GM18508 (cell line): ENCODE measurements around the gene LLCFC1.

Source experiments
- ATAC-seq: cut with Tn5 transposase; IDR thresholded peaks from one replicate; pipeline ENCODE4 v1.9.1; 2021; ENCODE audit warnings: moderate number of reproducible peaks; ENCODE audit not compliant: insufficient read depth, unreplicated experiment

The LLCFC1 gene

DNA sequence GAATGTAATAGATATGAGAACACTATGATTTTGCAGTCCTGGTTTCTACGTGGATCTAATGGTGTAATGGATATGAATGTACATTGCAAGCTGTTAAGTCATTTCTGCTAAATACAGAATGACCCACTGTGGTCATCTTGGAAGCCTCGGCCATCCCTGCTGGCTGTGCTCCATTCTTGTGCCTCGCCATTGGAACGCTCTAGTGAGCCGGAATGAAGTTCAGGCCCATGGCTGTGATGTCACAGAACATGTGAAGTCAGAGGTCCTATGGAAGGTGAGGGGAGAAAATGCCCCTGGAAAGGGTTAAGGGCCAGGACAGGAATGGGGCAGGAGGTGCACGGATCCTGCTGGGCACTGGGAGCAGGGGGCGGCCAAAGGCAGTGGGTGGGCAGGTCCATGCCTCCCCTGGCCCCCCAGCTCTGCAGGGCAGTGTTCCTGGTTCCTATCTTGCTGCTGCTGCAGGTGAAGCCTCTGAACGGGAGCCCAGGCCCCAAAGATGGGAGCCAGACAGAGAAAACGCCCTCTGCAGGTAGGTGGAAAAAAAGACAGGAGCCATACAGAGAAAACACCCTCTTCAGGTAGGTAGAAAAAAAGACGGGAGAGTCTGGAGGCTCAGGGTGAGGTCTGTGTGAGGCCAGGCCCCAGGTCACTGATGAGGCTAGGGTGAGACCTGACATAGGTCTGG lies at the start of gene LLCFC1:
LLCFC1 (plus strand) TSS at position 259 of the 685 bp plus-strand sequence; CDS start at position 397, 138 bp downstream.
- ATAC-seq = no peak

DNA sequence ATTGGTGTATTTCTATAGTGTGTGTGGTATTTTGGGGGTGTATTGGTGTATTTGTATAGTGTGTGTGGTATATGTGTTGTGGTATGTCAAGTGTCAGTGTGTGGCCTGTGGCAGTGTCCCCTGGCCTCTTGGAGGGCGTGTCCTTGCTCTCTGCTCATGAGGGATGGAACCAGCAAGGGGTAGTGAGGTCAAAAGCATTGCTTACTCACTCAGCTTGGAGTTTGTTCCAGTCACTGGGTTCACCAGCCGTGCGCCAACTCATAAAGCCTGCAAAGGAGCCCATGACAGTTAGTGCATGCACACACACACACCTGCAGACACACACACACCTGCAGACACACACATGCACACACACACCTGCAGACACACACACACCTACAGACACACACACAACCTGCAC lies 49.5 kb upstream of the LLCFC1 start:
- ATAC-seq = no peak

DNA sequence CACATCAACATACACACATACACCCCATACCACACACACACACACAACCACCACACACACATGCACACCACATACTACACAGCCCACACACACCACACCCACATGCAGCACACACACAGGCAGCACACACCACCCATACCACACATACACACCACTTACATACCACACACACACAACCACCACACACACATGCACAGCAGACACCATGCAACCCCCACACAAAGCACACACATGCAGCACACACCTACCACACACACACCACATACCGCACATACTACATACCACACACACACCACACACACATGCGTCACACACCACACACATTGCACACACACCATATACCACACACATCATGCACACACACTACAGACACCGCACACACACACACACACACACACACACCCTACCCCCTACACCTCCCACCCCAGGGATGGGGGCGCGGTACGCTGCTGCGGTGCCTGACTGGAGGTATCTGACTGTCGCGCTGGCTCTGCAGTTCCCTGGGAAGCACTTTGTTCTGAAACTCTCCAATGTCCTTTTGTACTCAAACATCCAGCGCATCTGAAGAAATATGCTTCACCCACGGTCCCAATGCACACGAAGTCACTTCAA lies 48.3 kb upstream of the LLCFC1 start:
- no peak for ATAC-seq

DNA sequence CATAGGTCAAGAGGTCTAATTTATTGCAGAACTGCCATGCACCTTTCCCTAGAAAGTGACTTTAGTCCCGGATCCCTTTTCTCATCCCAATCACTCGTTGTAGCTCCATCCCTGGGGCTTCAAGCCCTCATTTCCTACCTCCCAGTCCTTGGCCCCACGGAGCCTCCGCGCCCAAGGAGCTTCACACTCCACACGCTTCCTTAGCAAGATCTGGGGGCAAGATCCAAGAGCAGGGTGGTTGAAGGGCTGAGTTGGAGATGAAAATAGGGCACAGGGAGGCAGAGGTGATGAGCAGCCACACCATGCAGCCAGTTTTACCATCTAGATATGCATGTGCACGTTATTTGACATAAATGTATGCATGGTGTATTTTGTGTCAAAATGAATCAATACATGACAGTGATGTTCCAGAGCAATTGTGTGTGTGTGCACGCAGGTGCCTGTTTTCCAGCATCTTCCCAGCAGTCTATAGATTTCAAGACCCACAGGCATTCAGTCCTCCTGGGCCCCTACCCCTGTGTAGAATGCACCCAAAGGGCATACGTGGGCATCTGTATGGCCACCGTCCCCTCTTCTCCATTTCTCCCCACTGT lies 47.7 kb upstream of the LLCFC1 start:
- no peak for ATAC-seq

DNA sequence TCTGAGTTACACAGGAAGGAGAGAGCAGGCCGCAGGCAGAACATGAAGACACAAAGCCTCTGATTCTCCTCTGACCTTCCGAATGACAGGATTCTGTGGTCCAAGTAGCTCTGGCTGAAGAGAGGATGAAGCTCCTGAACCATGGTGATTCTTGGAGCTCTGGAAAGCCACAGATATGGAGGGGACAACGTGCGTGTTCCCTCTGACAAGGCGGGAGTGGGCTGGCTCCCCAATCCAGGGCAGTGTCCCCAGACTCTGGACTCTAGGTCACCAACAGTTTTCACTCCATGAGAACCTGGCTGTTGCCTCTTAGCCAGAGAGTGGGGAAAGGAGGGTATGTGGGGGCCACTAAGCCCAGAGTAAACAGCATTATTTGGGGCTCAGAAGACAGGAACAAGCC lies 46.3 kb upstream of the LLCFC1 start:
- no peak for ATAC-seq

DNA sequence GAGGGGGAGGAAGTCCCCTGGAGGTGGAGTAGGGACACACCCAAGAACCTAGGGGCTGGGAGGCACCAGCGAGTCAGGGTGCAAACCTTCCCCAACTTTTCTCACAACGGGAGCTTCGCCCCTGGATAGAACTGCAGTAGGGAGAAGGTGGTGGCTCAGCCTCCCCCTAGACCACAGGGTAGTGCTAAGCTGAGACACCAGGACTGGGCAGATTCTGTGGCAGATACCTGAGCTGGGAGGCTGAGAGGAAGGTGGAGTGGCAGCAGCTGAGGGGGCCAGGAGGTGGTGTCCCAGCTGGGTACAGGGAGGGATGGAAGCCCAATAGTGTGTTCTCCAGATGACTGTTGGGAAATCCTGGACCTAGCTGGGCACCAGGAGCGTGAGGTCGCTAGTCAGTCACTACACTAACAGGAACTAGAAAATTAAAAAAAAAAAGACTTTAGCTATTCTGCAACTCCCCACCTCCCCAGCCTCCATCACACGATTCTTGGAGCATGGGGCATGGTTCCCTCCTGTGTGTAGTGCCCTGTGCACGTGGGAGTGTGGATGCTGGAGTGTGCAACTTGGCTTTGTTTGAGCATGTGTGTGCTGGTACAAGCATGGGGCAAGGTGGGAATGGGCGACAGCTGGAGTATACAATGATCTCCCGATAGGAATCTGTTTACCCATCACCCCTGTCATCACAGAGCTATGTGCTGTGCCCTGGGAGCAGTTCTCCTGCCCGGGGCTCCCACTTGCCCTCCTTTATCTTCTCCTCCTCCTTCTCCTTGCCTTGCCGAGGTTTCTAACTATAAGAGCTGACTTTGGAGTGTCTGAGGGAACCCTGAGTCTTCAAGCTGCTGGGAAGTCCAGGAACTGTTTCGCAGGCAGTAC lies 44.9 kb upstream of the LLCFC1 start:
- ATAC-seq = no peak

DNA sequence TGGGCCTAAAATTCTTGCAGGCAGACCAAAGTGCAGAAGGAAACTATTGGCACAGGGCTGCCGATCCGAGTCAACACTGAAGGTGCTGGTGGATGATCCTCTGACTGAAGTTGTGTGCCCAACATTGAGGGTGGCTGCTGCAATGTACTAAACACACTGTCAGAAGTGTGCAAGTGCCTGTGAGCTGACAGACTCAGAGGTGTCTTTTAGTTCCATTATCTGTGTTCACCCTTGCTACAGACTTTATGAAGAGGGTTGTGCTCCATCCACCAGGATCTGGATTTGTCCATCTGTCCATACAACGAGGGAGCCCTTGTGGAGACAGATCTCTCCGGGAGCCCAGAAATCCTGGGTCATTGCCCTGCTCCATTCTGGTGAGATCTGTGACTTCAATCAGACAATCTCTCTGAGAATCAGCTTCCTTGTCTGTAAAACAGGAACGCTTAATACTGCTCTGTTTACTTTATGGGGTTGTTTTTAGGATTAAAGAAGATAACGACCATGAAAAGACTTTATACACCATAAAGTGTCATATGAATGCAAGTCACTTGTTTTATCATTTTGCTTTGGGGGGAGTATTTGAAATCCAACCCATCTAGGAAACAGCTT lies 44.2 kb upstream of the LLCFC1 start:
- no peak for ATAC-seq

DNA sequence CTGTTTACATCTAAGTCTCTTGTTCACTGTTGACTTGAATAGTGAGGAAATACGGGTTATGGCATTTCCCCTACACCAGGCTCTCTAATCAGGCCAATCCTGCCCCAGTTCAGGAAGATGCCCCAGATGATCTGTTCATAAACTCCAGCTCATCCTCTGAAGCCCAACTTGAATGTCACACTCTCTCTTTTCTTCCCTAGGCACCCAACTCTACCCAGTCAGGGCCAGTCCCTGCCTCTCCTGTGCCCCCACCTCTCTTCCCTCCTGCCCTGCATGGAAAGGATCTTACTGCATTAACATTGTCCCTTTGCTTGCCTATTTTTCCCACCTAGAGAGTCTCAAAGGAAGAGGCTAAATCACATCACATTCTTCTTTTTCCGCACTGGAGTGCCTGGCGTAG lies 43.1 kb upstream of the LLCFC1 start:
- ATAC-seq = no peak

DNA sequence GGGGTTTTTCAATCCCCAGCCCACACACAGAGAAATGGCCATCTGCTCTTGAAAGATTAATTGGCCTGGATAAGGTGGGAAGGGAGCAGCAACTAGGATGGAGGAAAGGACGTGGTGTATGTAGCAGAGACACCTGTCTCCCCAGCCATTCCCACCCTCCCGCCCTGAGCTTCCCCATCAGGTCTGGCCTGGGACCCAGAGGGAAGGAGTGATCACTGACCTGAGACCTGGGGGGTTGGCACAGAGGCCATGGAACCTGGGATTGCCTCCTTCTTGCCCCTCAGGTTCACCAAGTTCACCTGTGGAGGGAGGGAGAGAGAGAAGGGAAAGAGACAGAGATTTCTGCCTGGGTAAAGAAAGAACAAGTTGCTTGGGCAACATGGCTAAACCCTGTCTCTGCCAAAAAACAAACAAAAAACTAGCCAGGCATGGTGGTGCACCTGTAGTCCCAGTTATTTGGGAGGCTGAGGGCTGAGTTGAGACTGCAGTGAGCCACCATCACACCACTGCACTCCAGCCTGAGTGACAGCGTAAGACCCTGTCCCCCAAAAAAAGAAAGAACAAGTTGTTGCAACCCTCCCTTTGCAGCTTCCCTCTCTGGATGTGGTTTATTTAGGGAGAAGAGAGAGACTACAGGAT lies 42.4 kb upstream of the LLCFC1 start:
- ATAC-seq = no peak

DNA sequence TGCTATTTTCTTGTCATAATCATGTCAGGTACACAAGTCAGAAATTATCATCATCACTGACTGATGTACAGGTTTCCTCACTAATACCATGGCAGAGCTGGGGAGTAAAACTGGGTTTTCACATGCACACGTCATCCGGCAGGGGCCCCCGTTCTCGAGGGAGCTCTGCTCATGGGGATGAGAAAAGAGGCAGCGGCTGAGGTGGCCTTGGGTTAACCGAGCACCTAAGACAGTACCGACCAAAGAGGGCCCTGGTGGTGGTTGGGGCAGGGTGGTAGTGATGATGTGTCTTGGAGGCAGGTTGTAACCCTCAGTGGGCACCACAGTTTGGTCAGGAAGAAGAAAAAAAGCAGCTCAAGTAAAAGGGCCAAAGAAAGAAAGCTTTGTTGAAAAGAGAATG lies 41.6 kb upstream of the LLCFC1 start:
- no peak for ATAC-seq

DNA sequence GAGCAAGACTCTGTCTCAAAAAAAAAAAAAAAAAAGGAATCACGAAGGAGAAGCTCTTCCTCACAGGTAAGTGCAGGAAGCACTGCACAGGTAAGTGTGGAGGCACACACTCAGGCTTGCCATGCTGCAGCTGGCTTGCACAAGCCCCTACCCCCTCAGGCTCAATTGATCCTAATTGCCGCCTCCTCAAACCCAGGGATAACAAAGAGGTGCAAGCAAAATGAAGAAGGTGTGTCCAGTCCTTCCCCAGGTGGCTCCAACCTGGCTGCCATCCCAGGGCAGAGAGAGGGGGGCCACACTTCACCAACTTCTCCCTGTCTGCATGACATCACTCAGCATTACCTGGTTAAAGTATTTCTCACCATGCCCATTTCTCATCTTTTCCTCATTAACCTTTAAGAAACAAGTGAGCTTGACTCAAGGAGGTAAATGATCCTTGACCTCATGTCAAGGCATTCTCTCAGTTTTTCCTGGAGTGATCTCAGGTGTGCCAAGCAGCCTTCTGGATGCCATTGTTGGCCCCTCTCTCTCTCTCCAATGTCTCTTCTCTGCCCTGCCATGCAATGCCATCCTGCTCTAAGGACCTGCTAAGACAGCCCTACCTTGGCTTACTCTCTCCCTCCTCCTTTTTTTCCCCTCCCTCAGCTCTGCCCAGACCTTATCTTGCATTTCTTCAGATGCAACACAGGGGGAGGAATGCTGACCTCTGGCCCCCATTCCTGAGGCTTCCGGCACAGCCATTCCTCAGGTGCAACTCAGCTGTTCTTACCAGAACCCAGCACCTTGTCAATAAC lies 40.7 kb upstream of the LLCFC1 start:
- no peak for ATAC-seq

DNA sequence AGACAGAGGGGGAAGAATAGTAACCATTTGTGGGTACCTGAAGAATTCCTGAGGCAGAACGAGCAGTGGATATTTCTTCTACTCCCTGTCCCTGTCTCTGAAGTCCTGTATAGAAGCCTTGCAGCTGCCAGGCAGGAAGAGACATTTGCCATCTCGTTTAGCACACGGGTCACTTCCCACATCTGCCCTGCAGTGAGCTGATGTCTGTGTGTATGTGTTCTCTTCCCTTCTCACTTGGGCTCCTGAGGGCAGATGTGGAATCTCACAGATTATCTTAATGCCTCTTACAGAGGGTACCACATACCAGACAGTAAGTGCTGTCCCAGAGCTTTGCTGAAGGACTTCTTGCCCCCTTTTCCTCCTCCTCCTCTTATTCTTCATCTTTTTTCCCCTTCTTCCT lies 39.6 kb upstream of the LLCFC1 start:
- no peak for ATAC-seq

DNA sequence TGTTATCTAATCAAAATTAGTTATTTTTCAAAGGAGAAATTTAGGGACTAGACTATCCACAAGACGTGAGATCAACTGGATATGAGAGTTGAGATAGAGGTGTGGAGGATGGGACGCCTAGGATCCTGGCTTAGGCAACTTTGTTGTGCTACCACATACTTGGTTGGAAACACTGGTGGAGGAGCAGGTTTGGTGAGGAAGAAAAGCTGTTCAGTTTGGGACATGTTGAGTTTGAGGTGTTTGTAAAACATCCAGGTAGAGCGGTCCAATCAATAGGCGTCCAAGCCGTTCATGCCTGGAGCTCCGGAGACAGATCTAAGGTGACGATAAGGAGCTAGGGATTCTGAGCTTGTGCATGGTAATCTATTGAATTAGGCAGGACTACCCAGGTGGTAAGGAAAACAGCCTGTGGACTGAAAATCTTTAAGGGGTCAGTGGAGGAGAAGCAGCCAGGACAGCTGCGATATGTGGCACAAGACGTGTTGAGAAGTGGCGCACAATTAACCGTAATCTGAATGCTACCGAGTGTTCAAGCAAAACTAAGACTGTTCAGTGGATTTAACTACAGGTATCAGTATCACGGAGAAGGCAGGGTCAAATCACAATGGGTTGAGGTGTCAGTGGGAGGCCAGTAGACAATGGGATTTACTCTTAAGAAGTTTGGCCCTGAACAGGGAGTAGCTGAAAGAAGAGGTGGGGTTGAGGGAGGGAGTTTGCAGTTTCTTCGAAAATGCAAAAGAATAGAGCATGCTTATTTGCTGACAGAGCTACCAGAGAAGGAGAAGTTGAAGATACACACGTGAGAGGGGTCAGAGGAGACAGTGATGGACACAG lies 37.6 kb upstream of the LLCFC1 start:
- no peak for ATAC-seq

DNA sequence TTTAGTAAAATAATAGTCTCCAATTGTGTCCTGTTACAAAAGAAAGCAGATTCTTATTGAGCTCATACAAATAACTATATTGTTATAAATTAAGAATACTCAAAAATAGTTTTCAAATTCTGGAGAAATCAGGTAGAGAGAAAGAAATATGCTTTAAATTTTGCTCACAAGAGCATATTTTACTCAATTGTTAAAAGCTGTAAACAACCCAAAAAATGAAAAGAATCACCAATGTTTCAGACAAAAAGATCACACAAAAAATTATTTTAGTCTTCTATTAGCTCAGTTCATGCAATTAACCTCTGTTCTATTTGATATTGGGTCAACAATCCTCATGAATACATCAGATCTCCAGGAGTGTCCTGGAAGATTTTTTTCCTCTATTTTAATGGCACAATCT lies 35.2 kb upstream of the LLCFC1 start:
- ATAC-seq = no peak

DNA sequence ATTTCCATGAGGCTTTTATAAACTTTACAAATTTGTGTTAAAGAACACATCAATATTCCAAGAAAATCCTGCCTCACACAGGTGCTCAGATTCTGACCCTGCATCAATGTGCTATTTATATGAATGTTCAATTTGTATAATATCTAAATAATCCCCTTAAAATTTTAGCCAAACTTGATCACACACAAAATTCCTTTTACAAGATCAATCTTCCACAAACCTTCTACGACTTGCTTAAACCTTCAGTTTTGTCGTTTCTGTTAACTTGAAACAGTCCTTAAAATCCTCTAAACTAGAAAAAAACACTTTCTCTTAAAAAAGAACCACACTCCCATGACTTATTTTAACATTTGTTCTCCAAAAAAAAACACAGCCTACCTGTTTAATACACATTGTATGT lies 33.5 kb upstream of the LLCFC1 start:
- no peak for ATAC-seq

DNA sequence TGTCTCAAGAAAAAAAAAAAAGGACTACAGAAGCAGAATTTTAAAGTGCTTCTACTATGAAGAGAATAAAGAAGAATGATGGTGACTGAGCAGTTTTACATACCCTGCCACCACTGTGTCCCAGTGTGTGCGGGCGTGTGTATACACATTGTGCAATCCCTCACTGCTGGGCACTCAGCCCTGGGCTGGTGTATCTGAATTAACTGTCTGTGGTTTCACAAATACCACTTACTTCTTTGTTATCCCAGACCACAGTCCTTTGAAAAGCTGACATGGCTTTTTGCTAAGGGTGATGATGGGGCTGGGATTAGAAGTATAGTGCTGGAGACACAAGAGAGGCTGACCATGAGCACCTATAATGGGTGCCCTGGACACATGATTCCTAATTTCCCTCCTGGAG lies 32.6 kb upstream of the LLCFC1 start:
- no peak for ATAC-seq

DNA sequence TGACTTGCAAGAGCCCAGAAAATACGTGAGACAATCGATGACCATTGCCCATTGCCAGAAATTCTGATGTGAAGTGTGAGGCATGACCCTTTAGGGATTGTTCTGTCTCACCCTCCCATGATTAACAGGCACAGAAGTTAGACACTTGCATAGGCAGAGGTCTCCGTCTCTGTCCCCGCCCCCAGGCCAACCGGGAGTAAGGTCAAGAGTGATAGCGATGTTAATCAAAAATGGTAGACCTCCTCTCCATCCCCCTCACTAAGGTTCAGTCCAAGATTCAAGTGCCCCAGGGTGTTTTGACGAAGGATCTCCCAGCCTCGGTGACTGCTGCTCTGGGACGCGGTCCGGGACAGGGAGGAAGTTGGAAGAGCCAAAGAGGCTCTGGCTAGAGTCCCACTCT lies 31.0 kb upstream of the LLCFC1 start:
- no peak for ATAC-seq
